Lung microvascular endothelial cell (primary cell): ENCODE results near the gene ONECUT3. TPM values are rescaled to one million over a fixed set of nuclear protein-coding genes. Genes with fewer than 3 reads are reported as not detected.

Experiments
- DNase-seq, 2 donors: peaks; one replicate each; pipeline versions ENCODE4 v3.0.0 to v3.0.0-alpha.2; 2010; ENCODE audit warnings: low read depth in 2 of 2
- total RNA-seq: library from RNA; depleted of rRNA; stranded (reverse); fragments of >200 nt; gene quantifications from 2 replicates; pipeline ENCODE4 v1.2.1, GENCODE V29; 2014

The ONECUT3 gene
- total RNA-seq, 1 donor from 2014 or later: not detected

GRCh38 chr19:1739960-1740629 is 13.2 kb upstream of the ONECUT3 start:
- DNase-seq: no peak

DNA sequence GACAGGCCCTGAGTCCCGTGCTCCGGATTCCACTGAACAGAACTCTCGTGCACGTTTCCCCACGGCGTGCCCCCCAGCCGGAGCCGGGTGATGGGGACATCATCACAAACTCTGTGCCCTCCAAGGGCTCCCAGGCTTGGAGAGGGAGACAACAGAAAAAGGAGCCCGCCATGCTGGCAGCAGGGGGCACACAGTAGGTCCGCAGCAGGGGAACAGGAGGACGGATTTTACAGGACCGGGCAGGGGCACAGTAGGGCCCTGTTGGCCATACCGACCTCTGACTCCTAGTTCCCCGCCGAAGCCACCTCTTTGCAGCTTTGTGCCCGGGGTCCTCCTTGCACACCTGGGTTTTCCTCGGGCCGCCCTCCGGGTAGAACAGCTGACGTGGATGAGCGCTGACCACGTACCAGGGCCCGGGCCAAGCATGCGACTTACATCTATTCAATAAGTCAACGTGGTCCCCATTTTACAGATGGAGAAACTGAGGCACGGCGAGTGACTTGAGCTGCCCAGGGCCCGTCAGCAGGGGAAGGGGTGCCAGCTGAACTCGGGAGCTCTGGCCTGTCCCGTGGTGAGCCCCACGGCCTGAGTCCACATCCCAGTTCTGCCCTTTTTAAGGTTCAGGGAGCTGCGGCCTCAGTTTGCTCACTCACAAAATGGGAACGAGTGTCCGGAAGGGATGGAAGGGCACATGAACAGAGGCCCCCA is 10.2 kb upstream of the ONECUT3 start:
- no peak for DNase-seq

- DNase-seq: no peak
Measured at GRCh38 chr19:1744133-1744665, 9.1 kb upstream of the ONECUT3 start.

- no peak for DNase-seq
Measured at GRCh38 chr19:1744822-1745563, 8.3 kb upstream of the ONECUT3 start.

- DNase-seq: no peak
Measured at GRCh38 chr19:1745589-1746031, 7.7 kb upstream of the ONECUT3 start.

- no peak for DNase-seq
Measured at GRCh38 chr19:1746401-1747284, 6.7 kb upstream of the ONECUT3 start.

- DNase-seq: peak in 1 of 2 donors; percentile 31
Measured at GRCh38 chr19:1747285-1748114, 5.8 kb upstream of the ONECUT3 start.

- DNase-seq: no peak
Measured at GRCh38 chr19:1748115-1748872, 5.0 kb upstream of the ONECUT3 start.

GRCh38 chr19:1748873-1749341 is 4.4 kb upstream of the ONECUT3 start:
- no peak for DNase-seq

GRCh38 chr19:1749373-1750342 is 3.6 kb upstream of the ONECUT3 start:
- no peak for DNase-seq

GRCh38 chr19:1750343-1751021 is 2.8 kb upstream of the ONECUT3 start:
- no peak for DNase-seq

DNA sequence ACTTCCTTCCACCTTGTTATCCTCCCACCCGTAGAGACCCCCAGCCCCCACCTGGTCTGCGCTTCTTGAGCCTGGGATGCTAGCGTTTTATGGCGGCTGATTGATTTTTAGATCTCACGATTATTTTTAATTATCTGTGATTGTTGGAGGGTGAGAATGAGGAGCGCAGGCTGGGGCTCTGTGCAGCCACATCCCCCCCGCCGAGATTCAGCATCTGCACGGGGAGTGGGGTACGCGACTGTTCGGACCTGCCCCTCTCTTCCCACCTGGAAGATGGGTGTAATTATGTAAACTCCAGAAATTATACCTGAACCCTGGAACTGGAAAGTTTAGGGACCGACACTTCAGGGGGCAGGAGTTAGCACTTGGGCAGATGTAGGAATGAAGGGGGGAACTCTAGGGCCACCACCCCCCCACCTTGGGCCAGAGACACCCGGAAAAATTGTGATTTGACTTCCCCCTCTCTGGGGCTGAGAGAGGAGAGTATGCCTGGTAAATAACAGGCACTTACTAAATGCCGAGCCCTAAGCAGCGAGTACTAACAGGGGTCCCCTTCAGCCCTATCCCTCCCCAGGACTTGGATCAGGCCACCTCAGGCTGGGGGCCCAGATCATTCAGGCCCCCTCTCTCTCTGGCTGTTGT is 1.8 kb upstream of the ONECUT3 start:
- no peak for DNase-seq

- no peak for DNase-seq
Measured at GRCh38 chr19:1752009-1752756, 1.1 kb upstream of the ONECUT3 start.

GRCh38 chr19:1754018-1754635 is 821 bp downstream of the ONECUT3 start:
- no peak for DNase-seq

DNA sequence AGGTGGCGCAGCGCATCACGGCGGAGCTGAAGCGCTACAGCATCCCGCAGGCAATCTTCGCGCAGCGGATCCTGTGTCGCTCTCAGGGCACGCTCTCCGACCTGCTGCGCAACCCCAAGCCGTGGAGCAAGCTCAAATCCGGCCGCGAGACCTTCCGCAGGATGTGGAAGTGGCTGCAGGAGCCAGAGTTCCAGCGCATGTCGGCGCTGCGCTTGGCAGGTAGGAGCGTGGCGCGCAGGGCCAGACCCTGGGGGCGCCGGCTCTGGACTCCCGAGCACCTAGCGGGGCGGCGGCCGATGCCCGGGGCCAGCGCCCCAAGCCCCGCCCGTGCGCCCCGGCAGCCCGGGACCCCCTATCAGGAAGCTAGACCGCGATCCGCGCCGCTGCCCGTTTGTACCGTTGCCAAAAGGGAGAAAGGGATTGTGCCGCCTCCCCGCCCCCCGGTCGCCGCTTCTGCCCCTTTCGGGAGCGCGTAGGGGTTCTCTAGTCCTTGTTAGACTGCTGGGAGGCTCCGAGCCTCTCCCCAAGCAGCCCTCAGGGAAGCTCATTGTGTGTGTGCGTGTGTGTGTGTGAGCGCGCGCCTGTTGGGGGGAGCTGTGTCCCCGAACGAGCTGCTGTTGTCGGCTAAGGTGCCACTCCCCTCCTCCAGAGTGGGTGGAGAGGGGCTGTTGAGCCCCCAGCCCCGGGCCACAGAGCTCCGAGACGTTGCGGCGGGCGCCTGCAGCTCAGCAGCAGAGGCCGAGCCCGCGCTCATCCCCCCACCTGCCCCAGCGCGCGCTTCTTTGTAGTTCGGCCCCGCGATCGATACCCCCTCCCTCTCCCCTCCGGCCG is 1.5 kb downstream of the ONECUT3 start:
- peak in 1 of 2 donors; percentile 11 for DNase-seq
